Peyer's patch (tissue), 4 donors: ENCODE results near the gene RAB17. TPM values are rescaled to one million over a fixed set of nuclear protein-coding genes. Genes with fewer than 3 reads are reported as not detected.
A peak's percentile ranks its signal among the peaks of the same experiment; 100 is the strongest.

Source experiments
- DNase-seq, 3 donors: peaks; one replicate each; pipeline ENCODE4 v3.0.0-alpha.2; 2017 to 2019
- H3K27ac ChIP-seq, 4 donors: fragments of 200-600 bp; sonication (generic); one replicate each; pipeline ENCODE4 v1.5.1; 2016 to 2019
- H3K27me3 ChIP-seq, 2 donors: fragments of 200-600 bp; sonication (generic); one replicate each; pipeline ENCODE4 v1.5.1; 2019
- H3K36me3 ChIP-seq, 3 donors: fragments of 200-600 bp; sonication (generic); one replicate each; pipeline ENCODE4 v1.5.1; 2016 to 2019
- H3K4me1 ChIP-seq, 4 donors: fragments of 200-600 bp; sonication (generic); one replicate each; pipeline ENCODE4 v1.5.1; 2016 to 2019
- H3K4me3 ChIP-seq, 4 donors: fragments of 200-600 bp; sonication (generic); 1 replicate in 3 of 4; 2 replicates in 1 of 4; pipeline ENCODE4 v1.5.1; 2016 to 2019; ENCODE audit warnings: mild to moderate bottlenecking in 1 of 4
- H3K9me3 ChIP-seq, 4 donors: fragments of 200-600 bp; sonication (generic); one replicate each; pipeline ENCODE4 v1.5.1; 2016 to 2019; ENCODE audit warnings: mild to moderate bottlenecking in 1 of 4
- CTCF ChIP-seq, 6 experiments: fragments of 450-650 bp in 4 of 6; fragments of 200-600 bp in 2 of 6; sonication (generic) in 1 of 6; IDR thresholded peaks; one replicate each; pipeline ENCODE4 v1.5.1; 2017 to 2019; ENCODE audit warnings: antibody characterized with exemption in 6 of 6, mild to moderate bottlenecking in 3 of 6, moderate library complexity in 1 of 6
- POLR2A ChIP-seq, 2 donors: fragments of 450-650 bp; IDR thresholded peaks; one replicate each; pipeline ENCODE4 v1.5.1; 2017; ENCODE audit warnings: antibody characterized with exemption in 2 of 2, mild to moderate bottlenecking in 2 of 2, moderate library complexity in 2 of 2
- total RNA-seq, 4 donors: library from RNA; depleted of rRNA; stranded (reverse); fragments of >200 nt; gene quantifications; one replicate each; pipeline ENCODE4 v1.1.0, GENCODE V29; 2016

RAB17 gene
- total RNA-seq, 4 donors from 2014 or later = 66.0 to 244 (median 219) TPM

GRCh38 chr2:237551071-237551574 is 39.4 kb downstream of the RAB17 start:
- no peak for DNase-seq
- peaks cover 0 to 9% (median 0%) of the 10 kb centered on the region in 4 donors for H3K4me1 ChIP-seq
- TF ChIP-seq POLR2A (IDR thresholded peaks at IDR 0.05) = no peak

GRCh38 chr2:237549643-237550415 is 40.7 kb downstream of the RAB17 start:
- H3K9me3 ChIP-seq = no peaks in the 10 kb centered on the region
- no peaks in the 10 kb centered on the region for H3K27me3 ChIP-seq
- H3K4me1 ChIP-seq = peaks cover 0 to 9% (median 0%) of the 10 kb centered on the region in 4 donors
- peak in 1 of 3 donors; percentile 40 for DNase-seq
- H3K36me3 ChIP-seq = no peaks in the 10 kb centered on the region
- no peak overlapping the region for H3K27ac ChIP-seq
- TF ChIP-seq POLR2A (IDR thresholded peaks at IDR 0.05) (no peak), CTCF (IDR thresholded peaks at IDR 0.05) (no peak)
- no peak overlapping the region for H3K4me3 ChIP-seq

More at GRCh38 chr2:237551071-237551574, 39.4 kb downstream of the RAB17 start:
- Histone ChIP-seq H3K27me3 (no peaks in the 10 kb centered on the region), H3K9me3 (peaks cover 0 to 8% (median 0%) of the 10 kb centered on the region in 4 donors), H3K4me3 (no peak overlapping the region), H3K36me3 (no peaks in the 10 kb centered on the region), H3K27ac (no peak overlapping the region)

- Histone ChIP-seq H3K9me3 (no peaks in the 10 kb centered on the region), H3K4me1 (peaks cover 0 to 9% (median 0%) of the 10 kb centered on the region in 4 donors), H3K36me3 (no peaks in the 10 kb centered on the region), H3K4me3 (no peak overlapping the region), H3K27ac (no peak overlapping the region), H3K27me3 (no peaks in the 10 kb centered on the region)
- no peak for DNase-seq
- TF ChIP-seq POLR2A (IDR thresholded peaks at IDR 0.05) (no peak), CTCF (IDR thresholded peaks at IDR 0.05) (no peak)
Observed at GRCh38 chr2:237549216-237549615, 41.3 kb downstream of the RAB17 start.

DNA sequence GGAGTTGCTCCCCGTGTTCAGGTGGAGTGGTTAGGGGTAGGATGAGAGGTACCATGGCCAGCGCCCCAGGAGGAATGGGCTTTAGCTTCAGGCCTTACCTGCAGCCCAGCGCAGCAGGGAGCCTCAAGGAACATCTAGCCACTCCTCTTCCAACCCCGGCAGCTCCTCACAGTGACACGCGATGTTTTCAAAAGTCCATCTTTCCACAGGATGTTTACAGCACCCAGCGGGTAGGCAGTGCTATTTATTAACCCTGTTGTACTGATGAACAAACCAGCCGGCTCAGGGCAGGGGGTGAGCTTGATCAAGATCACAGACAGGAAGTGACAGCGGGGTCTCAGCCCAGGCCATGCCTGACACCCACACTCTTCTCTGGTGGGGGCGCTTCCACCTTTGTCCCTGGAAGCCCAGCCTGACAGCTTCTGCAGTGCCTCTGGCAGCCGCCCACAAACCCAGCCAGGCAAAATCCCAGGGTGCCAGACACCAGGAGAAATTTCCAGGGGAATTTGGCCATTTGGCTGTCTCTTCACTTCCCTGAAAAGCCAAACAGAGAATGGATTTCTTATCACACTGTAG is 42.6 kb downstream of the RAB17 start:
- Histone ChIP-seq H3K9me3 (no peaks in the 10 kb centered on the region), H3K4me1 (peaks cover 0 to 9% (median 0%) of the 10 kb centered on the region in 4 donors), H3K36me3 (no peaks in the 10 kb centered on the region), H3K4me3 (no peak overlapping the region), H3K27ac (peak overlapping the region in 2 of 4 donors; percentile 56 to 73), H3K27me3 (no peaks in the 10 kb centered on the region)
- no peak for DNase-seq
- TF ChIP-seq CTCF (IDR thresholded peaks at IDR 0.05) (no peak), POLR2A (IDR thresholded peaks at IDR 0.05) (no peak)

DNA sequence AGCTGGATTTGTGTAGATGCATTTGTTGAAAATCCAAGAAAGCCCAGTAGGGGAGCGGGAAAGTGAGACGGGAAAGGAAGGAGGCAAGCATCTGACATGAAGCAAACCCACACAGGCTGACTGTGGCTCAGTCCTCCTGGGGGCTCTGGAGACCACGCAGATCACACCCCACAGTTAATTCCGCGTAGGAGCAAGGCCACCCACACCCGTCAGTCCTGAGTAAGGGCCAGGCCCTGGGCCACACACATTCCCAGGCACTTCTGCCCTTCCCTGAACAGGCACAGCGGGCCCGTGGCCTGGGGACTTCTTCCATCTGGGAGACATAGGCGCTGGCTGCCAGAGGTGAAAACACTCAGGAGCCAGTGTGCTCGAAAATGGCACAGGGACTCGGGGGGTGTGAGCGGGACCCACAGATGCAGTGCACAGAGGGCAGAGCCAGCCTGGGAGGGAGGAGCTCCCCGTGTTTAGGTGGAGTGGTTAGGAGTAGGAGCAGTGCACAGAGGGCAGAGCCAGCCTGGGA is 43.6 kb downstream of the RAB17 start:
- Histone ChIP-seq H3K36me3 (no peaks in the 10 kb centered on the region), H3K27ac (peak overlapping the region in 2 of 4 donors; percentile 16 to 45), H3K4me1 (peaks cover 0 to 10% (median 0%) of the 10 kb centered on the region in 4 donors), H3K9me3 (no peaks in the 10 kb centered on the region), H3K27me3 (no peaks in the 10 kb centered on the region), H3K4me3 (no peak overlapping the region)
- DNase-seq = no peak
- no peak for TF ChIP-seq CTCF (IDR thresholded peaks at IDR 0.05)
- TF ChIP-seq POLR2A (IDR thresholded peaks at IDR 0.05) = no peak
